Kidney epithelial cell (primary cell): ENCODE measurements around the gene IRF7. TPM values are rescaled to one million over a fixed set of nuclear protein-coding genes. Genes with fewer than 3 reads are reported as not detected.

Experiments used
- DNase-seq: peaks from one replicate; pipeline ENCODE4 v3.0.0-alpha.2; 2010; ENCODE audit warnings: low read depth
- H3K27me3 ChIP-seq: 2 replicates; pipeline ENCODE4 v1.6.0; 2011; ENCODE audit warnings: low read length; ENCODE audit not compliant: control insufficient read depth, insufficient read depth
- H3K36me3 ChIP-seq: 2 replicates; pipeline ENCODE4 v1.5.1; 2011; ENCODE audit warnings: low read length; ENCODE audit not compliant: control insufficient read depth, insufficient read depth
- H3K4me3 ChIP-seq: 2 replicates; pipeline ENCODE4 v1.5.1; 2011; ENCODE audit warnings: low read depth, mild to moderate bottlenecking, control low read depth, low read length
- CTCF ChIP-seq: IDR thresholded peaks from 2 replicates; pipeline ENCODE4 v1.5.1; 2011; ENCODE audit warnings: mild to moderate bottlenecking, moderate library complexity, low read length, control low read depth, inconsistent platforms; ENCODE audit not compliant: insufficient read depth, poor library complexity, severe bottlenecking
- total RNA-seq: library from RNA; depleted of rRNA; stranded (reverse); fragments of >200 nt; gene quantifications from 2 replicates; pipeline ENCODE4 v1.2.3, GENCODE V29; 2015

The IRF7 gene
- total RNA-seq, 1 donor from 2014 or later = 60.2 TPM

- Histone ChIP-seq H3K36me3 (no peaks in the 10 kb centered on the region), H3K27me3 (peaks cover 29% of the 10 kb centered on the region), H3K4me3 (no peak overlapping the region)
- no peak for TF ChIP-seq CTCF
- no peak for DNase-seq
Observed at GRCh38 chr11:643366-643765, 27.6 kb upstream of the IRF7 start.

GRCh38 chr11:641806-642370, 26.1 kb upstream of the IRF7 start:
- Histone ChIP-seq H3K4me3 (no peak overlapping the region), H3K27me3 (peaks cover 42% of the 10 kb centered on the region), H3K36me3 (no peaks in the 10 kb centered on the region)
- no peak for DNase-seq
- TF ChIP-seq CTCF = no peak

DNA sequence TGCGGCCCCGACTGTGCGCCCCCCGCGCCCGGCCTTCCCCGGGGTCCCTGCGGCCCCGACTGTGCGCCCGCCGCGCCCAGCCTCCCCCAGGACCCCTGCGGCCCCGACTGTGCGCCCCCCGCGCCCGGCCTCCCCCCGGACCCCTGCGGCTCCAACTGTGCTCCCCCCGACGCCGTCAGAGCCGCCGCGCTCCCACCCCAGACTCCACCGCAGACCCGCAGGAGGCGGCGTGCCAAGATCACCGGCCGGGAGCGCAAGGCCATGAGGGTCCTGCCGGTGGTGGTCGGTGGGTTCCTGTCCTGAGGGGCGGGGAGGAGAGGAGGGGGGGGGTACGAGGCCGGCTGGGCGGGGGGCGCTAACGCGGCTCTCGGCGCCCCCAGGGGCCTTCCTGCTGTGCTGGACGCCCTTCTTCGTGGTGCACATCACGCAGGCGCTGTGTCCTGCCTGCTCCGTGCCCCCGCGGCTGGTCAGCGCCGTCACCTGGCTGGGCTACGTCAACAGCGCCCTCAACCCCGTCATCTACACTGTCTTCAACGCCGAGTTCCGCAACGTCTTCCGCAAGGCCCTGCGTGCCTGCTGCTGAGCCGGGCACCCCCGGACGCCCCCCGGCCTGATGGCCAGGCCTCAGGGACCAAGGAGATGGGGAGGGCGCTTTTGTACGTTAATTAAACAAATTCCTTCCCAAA, 24.4 kb upstream of the IRF7 start:
- Histone ChIP-seq H3K36me3 (no peaks in the 10 kb centered on the region), H3K4me3 (no peak overlapping the region), H3K27me3 (peaks cover 53% of the 10 kb centered on the region)
- TF ChIP-seq CTCF = no peak
- no peak for DNase-seq

DNA sequence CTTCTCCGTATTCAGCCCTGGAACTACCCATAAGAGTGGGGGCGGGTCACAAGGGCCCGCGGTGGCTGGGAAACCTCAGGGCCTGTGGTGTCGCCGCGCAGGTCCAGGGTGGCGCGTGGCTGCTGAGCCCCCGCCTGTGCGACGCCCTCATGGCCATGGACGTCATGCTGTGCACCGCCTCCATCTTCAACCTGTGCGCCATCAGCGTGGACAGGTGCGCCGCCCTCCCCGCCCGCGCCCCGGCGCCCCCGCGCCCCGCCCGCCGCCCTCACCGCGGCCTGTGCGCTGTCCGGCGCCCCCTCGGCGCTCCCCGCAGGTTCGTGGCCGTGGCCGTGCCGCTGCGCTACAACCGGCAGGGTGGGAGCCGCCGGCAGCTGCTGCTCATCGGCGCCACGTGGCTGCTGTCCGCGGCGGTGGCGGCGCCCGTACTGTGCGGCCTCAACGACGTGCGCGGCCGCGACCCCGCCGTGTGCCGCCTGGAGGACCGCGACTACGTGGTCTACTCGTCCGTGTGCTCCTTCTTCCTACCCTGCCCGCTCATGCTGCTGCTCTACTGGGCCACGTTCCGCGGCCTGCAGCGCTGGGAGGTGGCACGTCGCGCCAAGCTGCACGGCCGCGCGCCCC, 23.7 kb upstream of the IRF7 start:
- Histone ChIP-seq H3K27me3 (peaks cover 53% of the 10 kb centered on the region), H3K36me3 (no peaks in the 10 kb centered on the region), H3K4me3 (no peak overlapping the region)
- TF ChIP-seq CTCF = no peak
- DNase-seq = no peak

GRCh38 chr11:638631-639331, 23.0 kb upstream of the IRF7 start:
- H3K27me3 ChIP-seq = peaks cover 53% of the 10 kb centered on the region
- no peaks in the 10 kb centered on the region for H3K36me3 ChIP-seq
- H3K4me3 ChIP-seq = no peak overlapping the region
- no peak for TF ChIP-seq CTCF
- DNase-seq = no peak
